HG03520 (cell line): ENCODE data around the gene ARL10.

Experiments used
- ATAC-seq: cut with Tn5 transposase; IDR thresholded peaks from one replicate; pipeline ENCODE4 v1.9.1; 2021; ENCODE audit warnings: mild to moderate bottlenecking, moderate library complexity; ENCODE audit not compliant: unreplicated experiment

ARL10 gene, protein sequence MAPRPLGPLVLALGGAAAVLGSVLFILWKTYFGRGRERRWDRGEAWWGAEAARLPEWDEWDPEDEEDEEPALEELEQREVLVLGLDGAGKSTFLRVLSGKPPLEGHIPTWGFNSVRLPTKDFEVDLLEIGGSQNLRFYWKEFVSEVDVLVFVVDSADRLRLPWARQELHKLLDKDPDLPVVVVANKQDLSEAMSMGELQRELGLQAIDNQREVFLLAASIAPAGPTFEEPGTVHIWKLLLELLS

DNA sequence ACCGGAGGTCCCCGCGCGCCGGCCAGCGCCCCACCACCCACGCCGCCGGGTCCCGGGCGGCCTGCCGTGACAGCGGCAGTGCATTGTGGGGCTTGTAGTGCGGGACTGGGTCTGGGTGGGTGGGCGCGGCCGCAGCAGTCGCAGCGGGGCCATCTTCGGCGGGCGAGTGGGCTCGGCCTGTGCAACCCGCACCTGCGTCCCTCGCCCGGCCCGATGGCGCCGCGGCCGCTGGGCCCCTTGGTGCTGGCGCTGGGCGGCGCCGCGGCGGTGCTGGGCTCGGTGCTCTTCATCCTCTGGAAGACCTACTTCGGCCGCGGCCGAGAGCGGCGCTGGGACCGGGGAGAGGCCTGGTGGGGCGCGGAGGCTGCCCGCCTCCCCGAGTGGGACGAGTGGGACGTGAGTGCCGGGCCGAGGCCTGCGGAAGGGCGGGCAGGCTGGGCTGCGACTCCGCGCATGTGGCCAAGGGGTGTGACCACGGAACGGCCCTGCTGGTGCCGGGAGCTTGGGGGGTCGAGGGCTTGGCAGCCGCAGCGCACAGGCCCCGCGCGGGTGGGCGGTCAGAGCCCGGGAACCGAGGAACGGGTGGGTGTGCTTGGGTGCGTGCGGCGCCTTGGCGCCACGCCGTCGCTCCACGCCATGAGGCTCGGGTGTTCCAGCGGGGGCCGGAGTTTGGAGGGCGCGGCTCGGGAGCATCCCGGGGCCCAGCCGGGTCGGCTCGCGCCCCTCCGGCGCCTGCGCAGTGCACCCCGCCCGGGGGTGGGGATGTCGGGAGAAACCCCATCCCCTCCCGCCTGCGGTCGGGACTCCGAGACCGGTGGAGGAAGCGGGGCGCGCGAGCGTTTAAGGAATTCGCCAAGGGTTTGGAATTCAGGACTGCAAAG, at the start of gene ARL10:
TSS of gene ARL10 (plus strand) at position 137 of the 881 bp plus-strand sequence. CDS start at position 214, 77 bp downstream.
- peak; percentile 31 for ATAC-seq

DNA sequence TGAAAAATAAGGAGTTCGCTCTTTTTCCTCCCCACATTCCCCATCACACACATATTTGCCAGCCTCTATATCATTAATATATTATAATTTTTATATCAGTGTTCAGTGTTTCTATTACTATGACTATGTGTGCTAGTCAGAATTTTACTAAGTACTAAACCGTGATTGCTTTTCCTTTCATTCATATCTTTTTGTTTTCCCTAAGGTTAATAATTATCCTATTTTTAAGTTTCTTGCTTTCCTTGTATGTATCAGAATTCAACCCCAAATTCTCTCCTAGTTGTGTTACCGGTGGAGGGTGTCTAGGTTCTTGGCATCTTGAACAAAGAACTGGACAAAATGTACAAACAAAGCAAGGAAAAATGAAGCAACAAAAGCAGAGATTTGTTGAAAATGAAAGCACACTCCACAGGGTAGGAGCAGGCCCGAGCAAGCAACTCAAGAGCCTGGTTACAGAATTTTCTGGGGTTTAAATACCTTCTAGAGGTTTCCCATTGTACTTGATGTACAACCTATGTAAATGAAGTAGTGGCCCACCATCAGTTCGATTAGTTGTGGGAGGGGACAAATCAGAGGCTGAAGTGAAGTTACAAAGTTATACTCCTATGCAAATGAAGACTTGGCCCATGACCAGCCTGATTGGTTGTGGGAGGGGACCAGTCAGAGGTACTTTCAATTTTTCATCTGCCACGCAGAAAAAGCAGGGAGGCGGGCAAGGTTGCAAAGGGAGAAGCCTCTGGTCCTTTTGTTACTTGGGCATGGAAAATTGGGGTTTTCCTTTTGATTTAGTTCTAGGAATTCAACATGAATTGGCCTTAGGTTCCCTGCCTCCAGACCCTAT, 47.5 kb upstream of the ARL10 start:
- no peak for ATAC-seq

- no peak for ATAC-seq
Measured at GRCh38 chr5:176319827-176320554, 45.3 kb upstream of the ARL10 start.

GRCh38 chr5:176320577-176320976, 44.7 kb upstream of the ARL10 start:
- no peak for ATAC-seq

GRCh38 chr5:176334031-176334770, 31.1 kb upstream of the ARL10 start:
- ATAC-seq: no peak

DNA sequence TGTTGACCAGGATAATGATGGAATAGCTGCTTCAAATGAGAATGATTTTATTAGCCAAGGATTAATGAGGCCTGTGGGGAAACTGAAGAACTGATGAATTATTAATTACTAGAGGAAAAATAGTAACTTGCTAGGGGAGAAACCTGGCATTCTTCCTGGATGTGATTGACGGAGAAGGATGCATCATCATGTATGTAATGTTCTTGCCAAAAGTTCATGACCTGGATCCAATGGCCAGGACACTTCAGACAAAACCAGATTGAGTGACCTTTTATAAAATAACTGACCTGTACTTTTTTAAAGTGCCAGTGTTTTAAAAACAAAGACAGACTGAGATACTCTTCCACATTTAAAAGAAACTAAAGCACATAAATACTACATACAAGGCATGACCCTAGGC, 27.4 kb upstream of the ARL10 start:
- ATAC-seq: no peak

GRCh38 chr5:176339304-176339703, 26.0 kb upstream of the ARL10 start:
- ATAC-seq: no peak

GRCh38 chr5:176341325-176342157, 23.7 kb upstream of the ARL10 start:
- ATAC-seq: no peak

- ATAC-seq: no peak
Measured at GRCh38 chr5:176342158-176342483, 23.2 kb upstream of the ARL10 start.

DNA sequence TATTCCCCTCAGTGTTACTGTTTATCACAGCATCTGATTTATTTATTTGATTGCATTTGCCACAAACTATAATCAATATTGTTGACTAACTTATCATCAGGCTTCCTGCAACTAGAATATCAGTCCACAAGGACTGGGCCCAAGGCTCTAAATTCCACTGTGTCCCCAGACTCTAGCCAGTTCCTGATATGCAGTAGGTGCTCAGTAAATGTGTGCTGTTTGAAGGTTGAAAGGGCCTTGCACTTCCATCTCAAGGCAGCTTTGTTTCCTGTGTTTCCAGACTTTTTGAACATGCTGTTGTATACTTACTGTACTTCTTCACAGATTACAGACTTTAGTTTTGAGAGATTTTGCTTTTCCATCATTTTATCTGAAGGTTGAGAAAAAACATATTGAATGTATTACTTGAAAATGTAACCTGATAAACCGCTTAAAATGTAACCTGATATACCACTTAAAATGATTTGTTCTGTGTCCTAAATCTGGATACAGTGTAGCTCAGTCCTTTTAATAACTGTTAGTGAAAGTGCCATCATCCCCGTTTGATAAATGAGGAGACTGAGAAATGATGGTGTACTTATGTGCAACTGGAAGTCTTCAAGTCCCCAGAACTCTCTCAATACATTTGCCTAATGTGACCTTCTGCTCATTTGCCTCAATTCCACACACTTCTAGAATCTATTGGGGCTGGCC, 22.4 kb upstream of the ARL10 start:
- ATAC-seq: no peak

- ATAC-seq: no peak
Measured at GRCh38 chr5:176350416-176350815, 14.9 kb upstream of the ARL10 start.

- ATAC-seq: no peak
Measured at GRCh38 chr5:176352116-176352878, 13.0 kb upstream of the ARL10 start.

GRCh38 chr5:176353533-176353932, 11.8 kb upstream of the ARL10 start:
- no peak for ATAC-seq

DNA sequence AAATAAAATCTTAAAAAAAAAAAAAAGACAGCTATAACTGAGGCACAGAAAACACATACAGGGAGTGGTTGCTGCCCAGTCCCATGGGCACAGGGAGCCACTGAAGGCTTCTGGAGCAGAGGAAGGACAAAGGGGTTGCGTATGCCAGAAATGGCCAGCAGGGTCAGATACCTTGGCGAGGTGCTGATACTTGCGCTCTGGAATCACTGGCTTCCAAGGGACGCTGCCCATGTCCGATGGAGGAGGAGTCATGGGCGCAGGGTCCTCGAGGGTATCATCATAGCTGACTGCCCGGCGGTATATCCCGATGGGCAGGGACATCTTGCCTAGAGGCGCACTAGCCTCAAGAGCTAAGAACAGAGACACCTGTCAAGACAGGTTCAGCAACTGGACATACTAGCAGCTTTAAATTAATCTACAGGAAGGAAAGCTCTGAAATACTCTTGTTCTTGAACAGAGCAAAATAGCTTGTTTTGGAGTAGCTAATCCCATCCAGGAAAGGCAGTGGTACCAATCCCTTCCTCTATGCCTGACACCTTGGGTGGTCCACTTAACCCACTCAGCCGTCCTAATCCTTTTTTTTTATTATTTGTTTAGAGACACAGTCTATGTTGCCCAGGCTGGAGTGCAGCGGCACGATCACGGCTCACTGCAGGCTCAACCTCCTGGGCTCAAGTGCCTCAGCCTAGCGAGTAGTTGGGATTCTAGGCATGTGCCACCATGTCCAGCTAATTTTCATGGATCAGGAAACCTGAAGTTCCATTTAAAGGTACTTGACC, 9.7 kb upstream of the ARL10 start:
- no peak for ATAC-seq

DNA sequence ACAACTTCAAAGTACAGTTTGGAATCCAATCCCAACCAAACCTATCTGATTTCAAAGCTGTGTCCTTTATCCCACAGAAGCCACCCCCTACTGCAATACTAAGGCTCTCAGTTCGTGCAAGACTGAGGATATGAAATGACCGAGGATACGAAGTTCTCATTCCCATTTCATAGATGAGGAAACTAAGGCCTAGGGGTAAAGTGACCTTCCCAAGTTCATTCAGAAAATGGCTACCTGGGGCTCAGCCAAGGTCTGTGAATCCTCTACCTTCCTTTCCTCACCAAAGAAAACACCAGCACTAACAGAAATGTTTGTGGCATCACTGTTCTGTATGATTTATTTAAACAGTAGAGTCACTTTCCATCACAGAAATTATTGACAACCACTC, 9.1 kb upstream of the ARL10 start:
- ATAC-seq: no peak

GRCh38 chr5:176359658-176360057, 5.6 kb upstream of the ARL10 start:
- no peak for ATAC-seq

DNA sequence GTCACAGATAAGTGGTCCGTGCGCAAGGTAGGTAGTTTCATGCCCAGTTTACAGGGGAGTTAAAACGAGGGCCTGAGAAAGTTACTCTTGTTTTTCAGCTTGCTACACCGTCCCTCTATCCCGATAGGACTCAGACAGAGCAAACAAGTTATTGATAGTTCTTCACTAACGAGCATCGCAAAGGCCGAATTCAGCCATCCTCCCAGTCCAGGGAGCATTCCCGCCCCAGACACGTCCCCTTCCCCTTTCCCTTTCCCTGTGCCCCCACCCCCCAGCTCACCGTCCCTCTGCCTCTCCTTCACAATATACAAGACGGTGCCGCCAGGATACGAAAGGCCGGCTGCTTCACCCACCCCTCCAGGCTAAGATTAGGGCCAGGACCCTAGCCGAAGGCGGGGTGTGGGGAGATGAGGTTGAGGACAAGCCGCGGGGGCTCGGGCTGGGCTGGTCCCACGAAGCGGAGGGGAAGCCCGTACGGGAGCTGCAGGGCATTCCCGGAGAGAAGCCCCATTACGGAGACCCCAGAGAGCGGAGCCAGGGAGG, 4.3 kb upstream of the ARL10 start:
- no peak for ATAC-seq
